ENCODE results near the gene ATAT1. TPM values are rescaled to one million over a fixed set of nuclear protein-coding genes. Genes with fewer than 3 reads are reported as not detected.

The ATAT1 gene
- total and polyA plus RNA-seq, 2 of the 4 experiments (the other 2 are of a cell fraction) = 5.6 to 15.5 TPM

- H2AK9ac ChIP-seq (replicated peaks; ENCODE audit: low read depth, low read length, poor library complexity) = no peak overlapping the region
- H3K9ac ChIP-seq (ENCODE audit: low read depth, low read length) = no peak overlapping the region
- no peak overlapping the region for H2BK15ac ChIP-seq (ENCODE audit: low read depth, low read length)
- H2BK20ac ChIP-seq (ENCODE audit: low read depth, low read length) = no peak overlapping the region
- 100% methylated on average over 3 of the region's 12 CpGs; no CpG with 5 or more reads in 1 of the 2 experiments for WGBS, 2 experiments (ENCODE audit: extremely low coverage in 2 of 2, insufficient read length in 1 of 2)
- H3K4me3 ChIP-seq (ENCODE audit: insufficient read depth, low read depth, low read length) = no peak overlapping the region
- no peak overlapping the region for H2AK5ac ChIP-seq (ENCODE audit: low read depth, low read length)
- peaks cover 39% of the 10 kb centered on the region for H4K20me1 ChIP-seq (ENCODE audit: insufficient read depth, low read length)
- H3K4ac ChIP-seq (ENCODE audit: low read depth, low read length) = no peak overlapping the region
- no peak overlapping the region for H3K27ac ChIP-seq (ENCODE audit: insufficient read depth, low read length)
- peaks cover 47% of the 10 kb centered on the region for H3K36me3 ChIP-seq (ENCODE audit: control insufficient read depth, insufficient read depth, low read length)
- TF ChIP-seq FOS (IDR thresholded peaks at IDR 0.05; ENCODE audit: low read depth, low read length) (no peak), SMC3 (IDR thresholded peaks at IDR 0.05; ENCODE audit: low read depth, low read length) (no peak), POLR2A (IDR thresholded peaks at IDR 0.05; ENCODE audit: low read depth, low read length) (no peak), ELK1 (IDR thresholded peaks at IDR 0.05; ENCODE audit: borderline replicate concordance, low read depth, low read length) (no peak), RFX5 (IDR thresholded peaks at IDR 0.05; ENCODE audit: low read depth, low read length) (no peak), MXI1 (IDR thresholded peaks at IDR 0.05; ENCODE audit: borderline replicate concordance, low read depth, low read length) (no peak), MAZ (IDR thresholded peaks at IDR 0.05; ENCODE audit: borderline replicate concordance, low read depth, low read length) (no peak)
- ATAC-seq (ENCODE audit: low read depth) (no peak), DNase-seq (no peak)
- H3K9me1 ChIP-seq (ENCODE audit: insufficient read depth, low read length) = 0 out of 2 replicates have a peak, but pooled peaks cover 5% of the 10 kb centered on the region
- in situ Hi-C loops (cut with MboI; ENCODE audit: low sequenced_read_pairs) (no loop called here), dilution Hi-C loops (cut with HindIII; ENCODE audit: low sequenced_read_pairs, unreplicated experiment) (no loop called here), intact Hi-C loops (cut with micrococcal nuclease) (no loop called here)
- BruUV-seq (replicated peaks) = no TSS peak
- H3K23ac ChIP-seq (ENCODE audit: low read depth, low read length) = no peak overlapping the region
- no peak overlapping the region for H2BK5ac ChIP-seq (ENCODE audit: low read depth, low read length, poor library complexity, severe bottlenecking)
- no peak overlapping the region for H4K8ac ChIP-seq (ENCODE audit: low read depth in 2 of 2, low read length in 2 of 2)
- H3K4me1 ChIP-seq (ENCODE audit: control insufficient read depth, insufficient read depth, low read length) = no peaks in the 10 kb centered on the region
- no peak overlapping the region for H3K4me2 ChIP-seq (ENCODE audit: low read depth, low read length)
- H2BK120ac ChIP-seq (ENCODE audit: low read depth, low read length) = no peak overlapping the region
- H3K79me1 ChIP-seq (ENCODE audit: low read depth in 1 of 2, low read length in 2 of 2) = peaks cover 0 to 24% of the 10 kb centered on the region in 2 experiments; a peak in 2 of 4 replicates
- H4K91ac ChIP-seq (ENCODE audit: insufficient read depth, low read depth, low read length) = no peak overlapping the region
- no peaks in the 10 kb centered on the region for H3K9me3 ChIP-seq (ENCODE audit: control insufficient read depth, insufficient read depth, low read length)
- H3K14ac ChIP-seq (replicated peaks; ENCODE audit: low read depth, low read length) = no peak overlapping the region
- no peak overlapping the region for H2AFZ ChIP-seq (replicated peaks; ENCODE audit: low read length, poor library complexity)
- no peak overlapping the region for H3K56ac ChIP-seq (ENCODE audit: extremely low read depth, insufficient read depth, low read length)
- no peaks in the 10 kb centered on the region for H3K27me3 ChIP-seq (ENCODE audit: control insufficient read depth, insufficient read depth, low read length)
- ChIA-PET CTCF (no interaction called here), POLR2A (ENCODE audit: unreplicated experiment) (interaction anchor here (0.6 to 2.9 kb wide), 2 partner anchors 14 to 19 kb away, joined by 11 to 14 read pairs; no protein-coding TSS in a partner anchor)
- no peak overlapping the region for H3K18ac ChIP-seq (ENCODE audit: low read depth, low read length)
- H4K5ac ChIP-seq (ENCODE audit: low read depth, low read length) = no peak overlapping the region
These were observed 27.6 kb upstream of the ATAT1 start for GRCh38 chr6:30598912-30599624.
